ENCODE measurements around the gene PGAP6.

DNA sequence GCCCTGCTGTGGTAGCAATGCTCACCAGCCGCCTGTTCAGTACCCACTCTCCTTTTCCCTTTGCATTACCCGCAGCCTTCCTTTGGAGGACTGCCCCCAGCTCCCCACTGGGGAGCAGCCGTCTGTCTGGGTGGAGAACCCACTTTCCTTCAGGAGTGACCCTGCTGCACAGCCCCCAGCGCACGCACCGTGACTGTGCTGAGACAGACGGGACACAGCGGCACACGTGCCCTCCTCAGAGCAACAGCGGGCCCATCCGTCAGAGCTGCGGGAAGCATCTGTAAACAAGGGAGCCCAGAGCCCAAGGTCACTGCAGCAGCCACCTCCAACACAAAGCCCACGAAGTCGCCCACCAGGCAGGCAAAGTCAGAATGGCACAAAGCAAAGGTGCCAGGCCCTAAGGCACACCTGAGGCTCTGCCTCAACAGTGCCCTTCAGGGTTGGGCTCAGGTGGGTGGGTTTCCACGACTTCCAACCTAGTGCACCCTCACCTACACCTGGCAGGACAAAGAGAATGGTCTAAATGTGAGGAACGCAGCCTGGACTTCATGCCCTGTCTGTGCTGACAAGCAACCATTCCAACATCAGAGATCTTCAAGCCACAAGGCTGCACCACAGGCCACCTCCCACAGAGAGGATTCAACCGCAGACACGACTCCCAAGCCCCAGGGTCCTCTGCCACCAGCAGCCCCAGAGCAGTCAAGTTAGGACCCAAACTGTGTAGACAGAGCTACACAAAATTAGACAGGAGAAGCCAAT is 39.1 kb downstream of the PGAP6 start:
- TF ChIP-seq POLR2A (IDR thresholded peaks at IDR 0.05) (no peak), POLR2AphosphoS5 (IDR thresholded peaks at IDR 0.05) (no peak), EP300 (IDR thresholded peaks at IDR 0.05) (no peak)
- TF ChIP-seq, protein P1, sequence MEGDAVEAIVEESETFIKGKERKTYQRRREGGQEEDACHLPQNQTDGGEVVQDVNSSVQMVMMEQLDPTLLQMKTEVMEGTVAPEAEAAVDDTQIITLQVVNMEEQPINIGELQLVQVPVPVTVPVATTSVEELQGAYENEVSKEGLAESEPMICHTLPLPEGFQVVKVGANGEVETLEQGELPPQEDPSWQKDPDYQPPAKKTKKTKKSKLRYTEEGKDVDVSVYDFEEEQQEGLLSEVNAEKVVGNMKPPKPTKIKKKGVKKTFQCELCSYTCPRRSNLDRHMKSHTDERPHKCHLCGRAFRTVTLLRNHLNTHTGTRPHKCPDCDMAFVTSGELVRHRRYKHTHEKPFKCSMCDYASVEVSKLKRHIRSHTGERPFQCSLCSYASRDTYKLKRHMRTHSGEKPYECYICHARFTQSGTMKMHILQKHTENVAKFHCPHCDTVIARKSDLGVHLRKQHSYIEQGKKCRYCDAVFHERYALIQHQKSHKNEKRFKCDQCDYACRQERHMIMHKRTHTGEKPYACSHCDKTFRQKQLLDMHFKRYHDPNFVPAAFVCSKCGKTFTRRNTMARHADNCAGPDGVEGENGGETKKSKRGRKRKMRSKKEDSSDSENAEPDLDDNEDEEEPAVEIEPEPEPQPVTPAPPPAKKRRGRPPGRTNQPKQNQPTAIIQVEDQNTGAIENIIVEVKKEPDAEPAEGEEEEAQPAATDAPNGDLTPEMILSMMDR (IDR thresholded peaks at IDR 0.05) = no peak
